ENCODE measurements around the gene IL1RN.

Gene IL1RN

GRCh38 chr2:113141451-113141850, 14.1 kb downstream of the IL1RN start:
- DNase-seq (ENCODE audit: low read depth), result no peak
- H3K4me3 ChIP-seq (ENCODE audit: control insufficient read depth, low read depth, low read length), result no peak overlapping the region
- TF ChIP-seq CTCF (conservative IDR thresholded peaks at IDR 0.05; ENCODE audit: control insufficient read depth, insufficient read depth, low read depth, low read length), result no peak

- no peak overlapping the region for H3K4me3 ChIP-seq (ENCODE audit: control insufficient read depth, low read depth, low read length)
- no peak for DNase-seq (ENCODE audit: low read depth)
- TF ChIP-seq CTCF (conservative IDR thresholded peaks at IDR 0.05; ENCODE audit: control insufficient read depth, insufficient read depth, low read depth, low read length), result no peak
Measured at GRCh38 chr2:113142290-113142689, 14.9 kb downstream of the IL1RN start.

GRCh38 chr2:113144259-113144658, 16.9 kb downstream of the IL1RN start:
- no peak for DNase-seq (ENCODE audit: low read depth)
- H3K4me3 ChIP-seq (ENCODE audit: control insufficient read depth, low read depth, low read length), result no peak overlapping the region
- TF ChIP-seq CTCF (conservative IDR thresholded peaks at IDR 0.05; ENCODE audit: control insufficient read depth, insufficient read depth, low read depth, low read length), result no peak

- no peak for DNase-seq (ENCODE audit: low read depth)
- no peak for TF ChIP-seq CTCF (conservative IDR thresholded peaks at IDR 0.05; ENCODE audit: control insufficient read depth, insufficient read depth, low read depth, low read length)
- no peak overlapping the region for H3K4me3 ChIP-seq (ENCODE audit: control insufficient read depth, low read depth, low read length)
Measured at GRCh38 chr2:113148606-113149552, 21.5 kb downstream of the IL1RN start.

GRCh38 chr2:113149553-113150257, 22.3 kb downstream of the IL1RN start:
- no peak for TF ChIP-seq CTCF (conservative IDR thresholded peaks at IDR 0.05; ENCODE audit: control insufficient read depth, insufficient read depth, low read depth, low read length)
- DNase-seq (ENCODE audit: low read depth), result no peak
- no peak overlapping the region for H3K4me3 ChIP-seq (ENCODE audit: control insufficient read depth, low read depth, low read length)

- H3K4me3 ChIP-seq (ENCODE audit: control insufficient read depth, low read depth, low read length), result no peak overlapping the region
- TF ChIP-seq CTCF (conservative IDR thresholded peaks at IDR 0.05; ENCODE audit: control insufficient read depth, insufficient read depth, low read depth, low read length), result no peak
- no peak for DNase-seq (ENCODE audit: low read depth)
Measured at GRCh38 chr2:113150258-113150601, 22.8 kb downstream of the IL1RN start.
